ENCODE results near the gene FAM156B.
"Not testable (repeated sequence)": the region's sequence is repeated elsewhere in the genome, so short reads cannot be mapped to it uniquely, and the experiment has no call there.

FAM156B gene

DNA sequence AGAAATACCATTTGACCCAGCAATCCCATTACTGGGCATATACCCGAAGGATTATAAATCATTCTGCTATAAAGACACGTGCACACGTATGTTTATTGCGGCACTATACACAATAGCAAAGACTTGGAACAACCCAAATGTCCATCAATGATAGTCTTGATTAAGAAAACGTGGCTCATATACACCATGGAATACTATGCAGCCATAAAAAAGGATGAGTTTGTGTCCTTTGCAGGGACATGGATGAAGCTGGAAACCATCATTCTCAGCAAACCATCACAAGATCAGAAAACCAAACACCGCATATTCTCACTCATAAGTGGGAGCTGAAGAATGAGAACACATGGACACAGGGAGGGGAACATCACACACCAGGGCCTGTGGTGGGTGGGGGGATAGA, 33.1 kb downstream of the FAM156B start:
- not testable (repeated sequence) for DNase-seq

GRCh38 chrX:52933213-52933612, 36.1 kb downstream of the FAM156B start:
- no peak for DNase-seq

DNA sequence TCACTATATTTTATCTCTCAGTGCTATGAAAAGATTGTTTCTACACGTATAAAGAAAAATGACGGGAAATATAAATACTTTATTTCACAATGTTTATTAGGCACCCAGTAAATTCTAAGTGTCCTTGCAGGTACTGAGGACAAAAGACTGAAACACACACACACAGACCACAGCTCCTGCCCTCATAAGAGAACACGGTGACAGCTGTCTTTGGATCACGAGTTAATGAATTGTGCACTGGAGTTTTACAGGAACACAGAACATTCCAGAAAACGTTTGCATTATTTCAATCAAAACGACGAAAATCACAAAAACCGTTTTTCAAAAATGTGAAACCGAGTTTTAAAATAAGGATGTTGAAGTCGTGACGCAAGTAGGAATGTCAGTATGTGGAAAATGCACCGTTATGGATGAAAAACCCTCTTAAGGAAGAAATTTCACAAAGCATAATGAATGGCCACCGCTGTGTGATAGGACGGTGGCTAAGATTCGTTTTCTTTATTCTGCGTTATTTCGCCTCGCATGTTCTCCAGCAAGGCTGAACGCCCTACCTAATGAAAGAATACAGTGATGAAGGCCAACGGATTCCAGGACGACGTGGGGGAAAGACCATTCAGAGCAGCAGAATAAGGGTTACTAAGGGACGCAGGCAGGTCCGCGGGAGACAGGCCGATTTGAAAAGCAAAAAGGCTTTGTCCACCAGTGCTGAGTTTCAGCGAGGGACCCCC, 37.0 kb downstream of the FAM156B start:
- DNase-seq = no peak

DNA sequence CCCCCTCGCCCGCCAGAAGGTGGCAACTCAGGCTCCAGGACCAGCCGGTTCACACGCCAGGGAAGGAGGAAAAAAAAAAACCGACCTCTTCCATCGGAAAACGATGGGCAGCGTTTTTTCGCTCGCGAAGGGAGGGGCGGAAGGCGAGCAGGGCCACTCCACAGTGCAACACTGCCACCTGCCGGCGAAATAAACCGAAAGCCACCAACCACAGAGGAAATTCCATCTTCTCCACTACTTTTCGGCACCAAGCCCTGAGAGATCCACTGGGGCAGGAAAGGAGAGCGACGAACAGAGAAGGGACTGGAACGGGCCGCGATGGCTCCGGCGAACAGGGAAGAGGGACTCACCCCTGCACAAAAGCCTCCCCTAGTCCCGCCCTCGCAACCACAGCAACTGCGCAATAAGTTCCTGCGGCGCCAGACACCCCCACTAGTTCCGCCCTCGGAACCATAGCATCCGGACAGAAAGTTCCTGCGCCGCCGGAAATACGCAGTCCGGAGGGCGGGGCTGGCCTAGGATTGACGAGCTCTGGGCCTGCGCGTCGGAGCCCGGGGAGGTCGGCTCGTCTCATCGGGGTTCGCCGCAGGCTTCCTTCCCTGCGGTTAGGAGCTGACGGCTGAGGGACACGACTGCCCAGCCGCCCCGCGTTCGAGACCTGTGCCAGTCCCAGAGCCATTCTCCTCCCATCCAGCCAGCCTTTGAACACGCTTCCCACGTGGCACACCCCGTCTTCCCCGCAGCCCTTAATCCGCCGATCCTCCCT, 37.8 kb downstream of the FAM156B start:
- peak; percentile 96 for DNase-seq

- DNase-seq = not testable (repeated sequence)
Observed at GRCh38 chrX:52935470-52935784, 38.3 kb downstream of the FAM156B start.

GRCh38 chrX:52940704-52941103, 43.6 kb downstream of the FAM156B start:
- not testable (repeated sequence) for DNase-seq

GRCh38 chrX:52941728-52942127, 44.6 kb downstream of the FAM156B start:
- DNase-seq = not testable (repeated sequence)

- DNase-seq = not testable (repeated sequence)
Observed at GRCh38 chrX:52945838-52946494, 48.8 kb downstream of the FAM156B start.

DNA sequence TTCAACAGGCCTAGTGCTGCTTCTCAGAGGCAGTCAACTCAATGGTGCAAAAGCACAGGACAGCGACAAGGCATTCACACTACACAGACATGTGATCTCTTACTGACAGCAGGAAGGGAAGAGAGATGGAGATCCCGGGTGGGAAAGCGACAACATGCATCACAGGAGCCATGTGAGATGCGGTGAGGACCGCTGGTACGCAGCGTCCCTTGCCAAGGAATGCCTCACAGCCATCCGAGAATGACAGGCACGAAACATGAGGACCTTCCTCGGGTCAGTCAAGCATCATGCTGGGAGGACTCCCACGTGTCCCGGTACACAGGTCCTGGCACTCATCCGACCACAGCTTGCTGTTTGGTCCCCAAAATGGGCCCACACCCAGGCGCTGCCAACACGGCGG, 50.4 kb downstream of the FAM156B start:
- not testable (repeated sequence) for DNase-seq

- DNase-seq = not testable (repeated sequence)
Observed at GRCh38 chrX:52948265-52948664, 51.1 kb downstream of the FAM156B start.

DNA sequence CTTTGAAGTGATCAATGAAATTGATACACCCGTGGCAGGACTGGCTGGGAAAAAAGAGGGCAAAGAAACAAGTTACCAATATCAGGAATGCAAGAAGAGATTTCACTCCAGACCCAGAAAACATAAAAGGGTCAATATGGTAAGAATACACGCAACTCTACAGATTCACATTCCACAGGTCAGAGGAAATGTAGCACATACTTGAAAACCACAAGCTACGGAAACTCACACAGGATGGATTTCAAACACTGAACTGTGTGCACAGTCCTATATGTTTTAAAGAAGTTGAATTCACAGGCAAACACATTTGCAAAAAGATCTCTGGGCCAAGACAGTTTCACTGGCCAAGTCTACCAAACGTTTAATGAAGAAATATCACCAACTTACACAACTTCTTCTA, 52.2 kb downstream of the FAM156B start:
- DNase-seq = not testable (repeated sequence)

DNA sequence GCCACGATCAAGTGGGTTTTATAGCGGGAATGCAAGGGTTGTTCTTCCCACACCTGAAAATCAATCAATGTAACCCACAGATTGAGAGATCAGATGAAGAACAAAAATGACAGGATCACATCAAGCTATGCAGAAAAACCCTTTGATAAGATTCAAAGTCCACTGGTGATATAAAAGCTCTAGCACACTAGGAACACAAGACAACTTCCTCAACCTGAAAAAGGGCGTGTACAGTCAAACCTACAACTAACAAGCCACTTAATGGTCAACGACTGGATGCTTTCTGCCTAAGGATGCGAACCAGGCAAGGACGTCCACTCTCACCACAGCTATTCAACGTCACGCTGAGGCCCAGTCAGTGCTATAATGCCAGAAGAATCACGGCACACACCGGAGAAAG, 52.8 kb downstream of the FAM156B start:
- not testable (repeated sequence) for DNase-seq

Data from CD4-positive, alpha-beta T cell treated with Interleukin-17A for 4 hours (primary cell).